GM20431 (cell line): ENCODE measurements around the gene BHLHE23.
"Not testable (repeated sequence)": the region's sequence is repeated elsewhere in the genome, so short reads cannot be mapped to it uniquely, and the experiment has no call there.

Experiments
- in situ Hi-C: fragments of 300-500 bp; cut with MseI, MboI; formaldehyde crosslinking; loops from one replicate; pipeline ENCODE4 v1.15.0; 2020; ENCODE audit warnings: low sequenced_read_pairs; ENCODE audit not compliant: unreplicated experiment

BHLHE23 gene

GRCh38 chr20:62964700-62965099 is 42.1 kb downstream of the BHLHE23 start:
- in situ Hi-C loops = no loop called here

GRCh38 chr20:62963614-62964397 is 43.0 kb downstream of the BHLHE23 start:
- in situ Hi-C loops = no loop called here

DNA sequence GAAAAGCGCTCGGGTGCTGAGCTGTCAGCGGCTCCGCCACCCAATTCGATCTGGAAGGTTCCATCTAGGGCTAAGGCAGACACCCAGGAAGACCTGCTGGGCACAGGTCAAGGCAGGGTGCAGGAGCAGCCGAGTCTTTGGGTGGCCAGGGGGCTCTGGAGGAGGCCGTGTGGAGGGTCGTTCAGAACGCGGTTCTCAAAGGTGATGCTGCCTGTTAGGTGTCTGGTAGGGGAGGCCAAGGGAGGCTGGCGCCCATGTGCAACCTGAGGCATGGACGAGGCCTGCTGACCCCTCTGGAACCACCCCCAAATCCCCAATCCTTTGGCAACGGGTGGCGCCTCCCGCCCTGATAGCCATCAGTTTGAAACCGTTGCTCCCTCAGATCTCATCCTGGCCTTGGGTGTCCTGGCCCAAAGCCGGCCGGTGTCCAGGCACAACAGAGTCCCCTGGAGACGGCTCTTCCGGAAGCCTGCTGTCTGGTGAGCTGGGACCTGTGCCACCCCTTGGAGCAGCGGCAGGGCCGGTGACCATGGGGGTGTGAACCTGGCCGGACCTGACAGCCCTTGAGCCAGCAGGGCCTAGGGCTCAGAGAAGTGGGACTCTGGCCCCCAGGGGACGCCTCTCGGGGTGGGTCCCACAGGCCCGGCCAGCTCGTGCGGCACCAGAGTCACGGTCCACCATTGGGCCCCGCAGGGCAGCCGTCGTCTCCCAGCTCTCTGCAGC is 43.7 kb downstream of the BHLHE23 start:
- in situ Hi-C loops = no loop called here

DNA sequence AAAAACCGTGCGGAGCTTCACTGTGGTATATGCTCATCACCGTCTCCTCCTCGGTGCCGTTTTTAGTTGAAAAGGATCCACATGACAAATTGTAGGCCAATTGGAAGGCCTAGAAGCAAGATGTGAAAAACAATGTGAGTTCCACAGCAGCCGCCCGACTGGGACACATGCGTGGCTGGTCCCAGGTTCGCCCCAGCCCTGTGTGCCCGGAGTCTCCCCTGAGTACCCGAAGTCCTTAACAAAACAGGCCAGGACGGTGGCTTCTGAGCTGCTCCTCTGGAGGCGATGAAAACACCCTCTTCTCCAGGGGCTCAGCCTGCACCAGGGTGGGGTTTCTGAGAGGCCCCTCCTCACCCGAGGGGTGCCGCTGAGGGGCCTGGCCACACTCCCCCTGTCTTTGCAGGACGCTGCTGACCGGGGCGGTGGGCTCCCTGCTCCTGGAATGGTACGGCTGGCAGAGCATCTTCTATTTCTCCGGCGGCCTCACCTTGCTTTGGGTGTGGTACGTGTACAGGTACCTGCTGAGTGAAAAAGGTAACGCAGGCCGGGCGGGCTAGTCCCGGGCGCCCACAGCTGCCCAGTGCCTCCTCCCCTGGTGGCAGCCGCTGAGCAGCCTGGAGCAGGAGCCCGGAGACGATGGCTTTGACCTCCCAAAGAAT is 44.4 kb downstream of the BHLHE23 start:
- in situ Hi-C loops = no loop called here

DNA sequence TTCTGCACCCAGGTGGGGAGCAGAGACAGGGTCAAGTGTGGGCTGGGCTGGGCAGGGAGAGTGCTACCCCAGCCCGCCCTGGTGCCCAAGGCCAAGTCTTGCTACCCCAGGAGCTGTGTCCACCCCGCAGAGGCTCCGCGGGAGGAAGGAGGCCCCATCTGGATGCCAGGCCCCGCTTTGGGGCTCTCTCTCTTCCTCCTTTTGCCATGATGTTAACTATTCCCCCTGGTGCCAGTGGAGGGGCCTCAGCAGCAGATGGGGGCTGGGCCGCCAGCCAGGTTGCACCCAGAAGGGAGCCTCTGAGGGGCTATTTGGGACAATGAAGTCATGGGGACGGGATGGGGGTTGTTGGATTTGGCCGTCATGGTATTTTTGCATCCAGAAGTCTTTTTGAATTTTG is 45.0 kb downstream of the BHLHE23 start:
- in situ Hi-C loops = no loop called here

DNA sequence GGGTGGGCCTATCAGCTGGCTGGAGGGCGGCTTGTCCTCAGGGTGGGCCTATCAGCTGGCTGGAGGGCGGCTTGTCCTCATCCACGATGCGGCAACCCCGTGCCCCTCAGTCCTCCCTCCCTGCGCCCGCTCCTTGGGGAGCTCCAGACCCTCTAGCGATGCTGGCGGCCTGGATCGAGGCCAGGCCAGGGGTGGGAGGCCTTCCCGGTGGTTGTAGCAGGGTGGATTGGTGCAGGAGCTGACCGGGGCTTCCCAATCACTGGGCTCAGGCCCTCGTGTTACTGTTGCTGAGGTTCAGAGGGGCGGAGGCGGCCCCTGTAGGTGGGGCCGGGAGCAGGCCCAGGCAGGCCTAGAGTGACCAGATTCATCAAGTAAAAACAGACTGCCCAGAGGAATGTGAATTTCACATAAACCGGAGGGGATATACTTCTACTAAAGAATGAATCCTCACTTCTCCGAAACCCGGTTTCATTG is 45.4 kb downstream of the BHLHE23 start:
- in situ Hi-C loops = no loop called here

GRCh38 chr20:62960446-62961309 is 46.1 kb downstream of the BHLHE23 start:
- in situ Hi-C loops = not testable (repeated sequence)

DNA sequence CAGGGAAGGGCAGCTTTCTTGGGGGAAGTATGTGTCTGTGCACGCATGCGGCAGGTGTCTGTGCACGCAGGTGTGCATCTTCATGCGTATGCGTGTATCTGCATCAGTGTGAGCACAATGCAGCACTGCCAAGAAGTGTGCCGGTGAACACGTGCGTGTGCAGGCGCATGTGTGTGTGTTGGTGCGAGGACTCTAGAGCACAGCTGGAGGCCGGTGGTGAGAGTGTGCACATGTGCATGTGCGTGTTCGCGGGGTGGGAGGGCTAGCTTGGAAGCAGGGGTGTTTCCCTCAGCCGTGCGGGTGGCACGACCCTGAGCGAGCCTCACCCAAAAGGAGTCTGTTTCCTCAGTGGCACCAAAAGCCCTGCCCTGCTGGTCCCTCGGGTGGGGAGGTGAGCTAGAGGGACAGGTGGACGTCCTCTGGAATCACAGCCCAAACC is 46.7 kb downstream of the BHLHE23 start:
- in situ Hi-C loops = no loop called here

DNA sequence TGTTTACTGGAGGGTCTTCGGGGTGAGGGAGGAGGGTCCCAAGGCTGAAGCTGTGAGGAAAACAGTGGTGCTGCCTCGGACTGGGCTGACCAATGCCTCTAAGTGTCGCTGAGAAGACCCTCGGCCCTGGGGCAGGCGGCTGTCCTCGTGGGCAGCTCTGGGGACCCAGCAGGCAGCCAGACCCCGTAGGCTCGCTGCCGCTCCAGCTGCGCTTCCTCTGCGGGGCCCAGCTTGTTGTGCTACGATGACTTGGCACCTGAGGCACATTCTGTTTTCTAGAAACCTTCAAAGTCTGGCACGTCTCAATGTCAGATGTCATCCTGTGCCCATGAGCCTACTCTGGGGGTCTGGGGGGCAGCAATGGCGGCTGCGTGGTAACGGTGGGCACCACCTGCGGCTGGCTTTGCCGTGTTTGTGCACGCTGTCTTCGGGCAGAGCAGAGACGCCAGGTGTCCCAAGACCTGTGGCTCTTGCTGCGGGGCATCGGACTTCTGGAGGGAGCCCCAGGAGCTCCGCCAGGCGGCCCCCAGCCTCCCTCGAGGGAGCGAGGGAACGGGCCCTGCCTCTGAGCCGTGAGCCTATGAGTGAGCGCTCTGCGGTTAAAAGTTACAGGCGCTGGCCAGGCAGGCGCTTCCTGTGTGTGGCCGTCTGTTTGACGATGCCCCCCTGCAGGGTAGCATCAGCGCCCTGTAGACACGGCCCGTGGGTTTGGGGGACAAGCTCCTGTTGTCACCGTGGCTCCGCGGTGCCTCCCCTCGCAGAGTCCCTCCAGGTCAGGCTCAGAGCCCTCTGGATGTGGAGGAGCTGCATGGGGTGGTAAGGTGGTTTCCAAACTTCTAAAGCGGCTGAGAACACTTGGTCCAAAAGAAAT is 47.4 kb downstream of the BHLHE23 start:
- in situ Hi-C loops = no loop called here

- in situ Hi-C loops = no loop called here
Observed at GRCh38 chr20:62958388-62959100, 48.2 kb downstream of the BHLHE23 start.

DNA sequence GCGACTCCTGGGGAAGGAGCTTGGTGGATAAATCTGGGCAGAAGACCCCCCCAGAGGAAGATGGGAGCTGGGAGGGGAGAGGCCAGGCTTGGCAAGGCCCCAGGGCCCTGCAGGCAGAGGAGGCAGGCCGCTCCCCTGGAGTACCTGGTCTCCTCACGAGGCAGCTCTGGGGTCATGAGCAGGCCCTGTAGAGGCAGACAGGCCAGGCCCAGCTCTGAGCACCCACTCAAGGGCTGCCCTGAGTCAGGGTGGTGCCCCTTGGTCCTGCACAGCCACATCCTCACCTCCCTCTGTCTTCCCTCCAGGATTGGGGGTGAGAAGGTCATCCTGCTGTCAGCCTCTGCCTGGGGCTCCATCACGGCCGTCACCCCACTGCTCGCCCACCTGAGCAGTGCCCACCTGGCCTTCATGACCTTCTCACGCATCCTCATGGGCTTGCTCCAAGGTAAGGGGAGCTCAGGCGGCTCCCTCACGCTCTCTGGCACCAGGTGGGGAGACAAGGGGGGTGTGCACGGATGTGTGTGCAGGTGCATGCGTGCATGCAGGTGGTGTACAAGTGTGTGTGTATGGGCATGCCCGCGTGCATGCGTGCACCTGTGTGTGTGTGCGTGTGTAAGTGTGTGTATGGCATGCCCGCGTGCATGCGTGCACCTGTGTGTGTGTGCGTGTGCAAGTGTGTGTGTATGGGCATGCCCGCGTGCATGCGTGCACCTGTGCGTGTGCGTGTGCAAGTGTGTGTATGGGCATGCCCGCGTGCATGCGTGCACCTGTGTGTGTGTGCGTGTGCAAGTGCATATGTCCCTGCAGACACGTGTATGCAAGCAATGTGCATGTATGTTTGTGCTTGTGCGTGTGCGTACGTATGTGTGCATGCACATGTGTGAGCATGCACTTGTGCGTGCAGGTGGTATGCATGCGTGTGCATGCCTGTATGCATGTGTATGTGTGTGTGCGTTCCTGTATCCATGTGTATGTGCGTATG is 49.3 kb downstream of the BHLHE23 start:
- in situ Hi-C loops = no loop called here

DNA sequence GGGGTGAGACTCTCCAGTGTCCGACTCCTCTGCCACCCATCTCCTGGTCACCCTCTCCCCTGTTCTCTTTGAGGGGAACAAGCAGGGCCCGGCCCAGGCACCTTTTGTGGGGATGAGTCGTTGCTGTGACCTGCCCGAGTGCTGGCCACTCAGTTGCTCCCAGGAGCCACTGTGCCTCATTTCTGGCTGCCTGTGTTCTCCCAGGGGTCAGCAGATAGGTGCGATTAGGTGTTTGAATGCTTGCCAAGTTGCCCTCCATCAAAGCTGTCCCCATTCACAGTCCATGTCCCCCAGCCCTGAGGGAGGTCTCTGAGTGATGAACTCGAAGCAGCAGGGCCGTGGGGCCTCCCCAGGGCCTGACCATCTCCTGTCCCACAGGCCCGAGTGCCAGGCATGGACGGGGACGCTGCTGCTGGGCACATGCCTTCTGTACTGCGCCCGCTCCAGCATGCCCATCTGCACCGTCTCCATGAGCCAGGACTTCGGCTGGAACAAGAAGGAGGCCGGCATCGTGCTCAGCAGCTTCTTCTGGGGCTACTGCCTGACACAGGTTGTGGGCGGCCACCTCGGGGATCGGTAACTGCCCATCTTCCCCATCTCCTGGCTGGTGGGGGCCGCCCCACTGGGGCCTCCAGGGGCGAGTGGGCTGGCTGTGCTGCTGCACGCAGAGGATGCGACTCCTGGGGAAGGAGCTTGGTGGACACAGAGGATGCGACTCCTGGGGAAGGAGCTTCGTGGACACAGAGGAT is 50.2 kb downstream of the BHLHE23 start:
- in situ Hi-C loops = no loop called here
